DMS53 (cell line): ENCODE measurements around the gene IFITM1.

Experiments used
- DNase-seq: peaks from one replicate; lab custom pipeline; 2025; lab: John Stamatoyannopoulos, UW

Gene IFITM1

GRCh38 chr11:293852-294661 is 19.8 kb upstream of the IFITM1 start:
- no peak for DNase-seq

- no peak for DNase-seq
Measured at GRCh38 chr11:294780-295179, 19.1 kb upstream of the IFITM1 start.

GRCh38 chr11:295351-296170 is 18.3 kb upstream of the IFITM1 start:
- no peak for DNase-seq

GRCh38 chr11:296171-297050 is 17.4 kb upstream of the IFITM1 start:
- DNase-seq: no peak

GRCh38 chr11:297051-297585 is 16.7 kb upstream of the IFITM1 start:
- no peak for DNase-seq

- no peak for DNase-seq
Measured at GRCh38 chr11:297586-298405, 16.0 kb upstream of the IFITM1 start.

GRCh38 chr11:298406-299065 is 15.3 kb upstream of the IFITM1 start:
- peak; percentile 49 for DNase-seq

- DNase-seq: no peak
Measured at GRCh38 chr11:299081-299891, 14.6 kb upstream of the IFITM1 start, which contains the start of gene IFITM5. Gene IFITM5 (minus strand): TSS chr11:299526. CDS start chr11:299490, 36 bp downstream.

- DNase-seq: no peak
Measured at GRCh38 chr11:299951-300735, 13.7 kb upstream of the IFITM1 start.

GRCh38 chr11:303363-303762 is 10.5 kb upstream of the IFITM1 start:
- DNase-seq: no peak

GRCh38 chr11:304061-304506 is 9.8 kb upstream of the IFITM1 start:
- DNase-seq: no peak

- DNase-seq: peak; percentile 85
Measured at GRCh38 chr11:304915-305843, 8.7 kb upstream of the IFITM1 start.

- no peak for DNase-seq
Measured at GRCh38 chr11:305844-306211, 8.0 kb upstream of the IFITM1 start.

GRCh38 chr11:306645-307371 is 7.0 kb upstream of the IFITM1 start:
- no peak for DNase-seq

- peak; percentile 82 for DNase-seq
Measured at GRCh38 chr11:307766-308708, 5.8 kb upstream of the IFITM1 start, which contains the start of gene IFITM2. Gene IFITM2 (plus strand): TSS chr11:307816. CDS start chr11:308193, 377 bp downstream.
